ENCODE data around the gene EXOC2. TPM values are rescaled to one million over a fixed set of nuclear protein-coding genes. Genes with fewer than 3 reads are reported as not detected.

Gene EXOC2
- total and polyA plus RNA-seq, 10 of the 15 experiments (the other 5 are each of a cell fraction or from before 2014, with no cell fraction given): 8.7 to 32.8 (median 20.7) TPM

- ChIA-PET RAD21 (ENCODE audit: unreplicated experiment) (no interaction called here), SMC1A (ENCODE audit: uncharacterized antibody, unreplicated experiment) (interaction anchor here (1.1 to 1.9 kb wide), 3 partner anchors 16 to 83 kb away, joined by 3 to 7 read pairs (median 3); no protein-coding TSS in a partner anchor), CTCF (interaction anchor here (1.4 kb wide), 1 partner anchor 379 kb away, joined by 3 read pairs; no protein-coding TSS in a partner anchor), POLR2A (no interaction called here)
- in situ Hi-C loops (cut with MboI) (no loop called here), intact Hi-C loops (cut with micrococcal nuclease; ENCODE audit: unreplicated experiment) (no loop called here)
- H3K4me3 ChIP-seq: no peak overlapping the region
- TF ChIP-seq SIN3A (IDR thresholded peaks at IDR 0.05; ENCODE audit: low read depth, low read length): no peak
- peak; percentile 52 for TF ChIP-seq RUNX3 (IDR thresholded peaks at IDR 0.05; ENCODE audit: low read length)
- no peaks in the 10 kb centered on the region for H3K4me1 ChIP-seq (ENCODE audit: control insufficient read depth, insufficient read depth, low read length)
- no peak for ATAC-seq
- H4K20me1 ChIP-seq (ENCODE audit: control insufficient read depth, insufficient read depth): no peaks in the 10 kb centered on the region
- no peaks in the 10 kb centered on the region for H3K9me3 ChIP-seq (replicated peaks; ENCODE audit: control insufficient read depth, insufficient read depth, low read length)
- H3K79me2 ChIP-seq (ENCODE audit: control insufficient read depth, insufficient read depth, low read length): no peaks in the 10 kb centered on the region
- H3K9ac ChIP-seq (ENCODE audit: control insufficient read depth, insufficient read depth, low read length): no peak overlapping the region
- H3K27me3 ChIP-seq (replicated peaks in 1 of 2; ENCODE audit: control insufficient read depth in 2 of 2, insufficient read depth in 2 of 2, low read length in 1 of 2): no peaks in the 10 kb centered on the region
- no peaks in the 10 kb centered on the region; a peak in 2 of 4 replicates for H3K36me3 ChIP-seq (ENCODE audit: control insufficient read depth in 2 of 2, insufficient read depth in 2 of 2, low read length in 1 of 2)
- no peak overlapping the region for H2AFZ ChIP-seq (ENCODE audit: control insufficient read depth, low read depth, low read length)
- WGBS (ENCODE audit: insufficient coverage, insufficient replicate concordance, low lambda C conversion rate, missing lambda C conversion rate): 41% methylated on average over 6 of the region's 6 CpGs
- no peak for FAIRE-seq
- H3K4me2 ChIP-seq (ENCODE audit: control insufficient read depth, insufficient read depth): no peak overlapping the region
- no peak for DNase-seq (ENCODE audit: low read depth, low spot score)
- no peak overlapping the region for H3K27ac ChIP-seq (ENCODE audit: control insufficient read depth, insufficient read depth)
- BruUV-seq (replicated peaks): no TSS peak
These were observed 123.9 kb downstream of the EXOC2 start for GRCh38 chr6:568954-569523.

DNA sequence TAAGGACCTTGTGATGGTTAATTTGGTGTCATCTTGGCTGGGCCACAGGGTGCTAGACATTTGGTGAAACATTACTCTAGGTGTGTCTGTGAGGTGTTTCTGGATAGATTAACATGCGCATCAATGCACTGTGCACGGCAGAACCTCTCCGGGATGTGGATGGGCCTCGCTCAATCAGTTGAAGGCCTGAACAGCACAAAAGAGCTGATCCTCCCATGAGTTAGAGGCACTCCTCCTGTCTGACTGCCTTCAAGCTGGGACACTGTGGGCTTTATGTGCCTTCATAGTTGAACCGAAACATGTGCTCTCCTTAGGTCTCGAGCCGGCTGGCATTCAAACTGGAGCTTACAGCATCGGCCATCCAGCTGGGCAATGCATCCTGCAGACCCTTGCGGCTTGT, 124.9 kb downstream of the EXOC2 start:
- 88% methylated on average over 9 of the region's 9 CpGs for WGBS (ENCODE audit: insufficient coverage, insufficient replicate concordance, low lambda C conversion rate, missing lambda C conversion rate)
- no peak for TF ChIP-seq YBX1 (IDR thresholded peaks at IDR 0.05)
- TF ChIP-seq NFYB (IDR thresholded peaks at IDR 0.05; ENCODE audit: insufficient read depth, low read depth, low read length): no peak
- TF ChIP-seq NFYA (IDR thresholded peaks at IDR 0.05; ENCODE audit: borderline replicate concordance, low read depth, low read length): no peak
- no peak for TF ChIP-seq POLR2AphosphoS5 (IDR thresholded peaks at IDR 0.05; ENCODE audit: low read length)
- no peak for TF ChIP-seq ZNF274 (IDR thresholded peaks at IDR 0.05; ENCODE audit: insufficient read depth, insufficient read length)
- no peak for TF ChIP-seq RAD51 (IDR thresholded peaks at IDR 0.05)
- TF ChIP-seq RELA (IDR thresholded peaks at IDR 0.05; ENCODE audit: borderline replicate concordance, partially characterized antibody): no peak
- no peak for TF ChIP-seq MXI1 (IDR thresholded peaks at IDR 0.05; ENCODE audit: low read depth, low read length)
- no peak for TF ChIP-seq MEF2B (IDR thresholded peaks at IDR 0.05; ENCODE audit: partially characterized antibody, poor library complexity, severe bottlenecking)
- TF ChIP-seq, protein P1, sequence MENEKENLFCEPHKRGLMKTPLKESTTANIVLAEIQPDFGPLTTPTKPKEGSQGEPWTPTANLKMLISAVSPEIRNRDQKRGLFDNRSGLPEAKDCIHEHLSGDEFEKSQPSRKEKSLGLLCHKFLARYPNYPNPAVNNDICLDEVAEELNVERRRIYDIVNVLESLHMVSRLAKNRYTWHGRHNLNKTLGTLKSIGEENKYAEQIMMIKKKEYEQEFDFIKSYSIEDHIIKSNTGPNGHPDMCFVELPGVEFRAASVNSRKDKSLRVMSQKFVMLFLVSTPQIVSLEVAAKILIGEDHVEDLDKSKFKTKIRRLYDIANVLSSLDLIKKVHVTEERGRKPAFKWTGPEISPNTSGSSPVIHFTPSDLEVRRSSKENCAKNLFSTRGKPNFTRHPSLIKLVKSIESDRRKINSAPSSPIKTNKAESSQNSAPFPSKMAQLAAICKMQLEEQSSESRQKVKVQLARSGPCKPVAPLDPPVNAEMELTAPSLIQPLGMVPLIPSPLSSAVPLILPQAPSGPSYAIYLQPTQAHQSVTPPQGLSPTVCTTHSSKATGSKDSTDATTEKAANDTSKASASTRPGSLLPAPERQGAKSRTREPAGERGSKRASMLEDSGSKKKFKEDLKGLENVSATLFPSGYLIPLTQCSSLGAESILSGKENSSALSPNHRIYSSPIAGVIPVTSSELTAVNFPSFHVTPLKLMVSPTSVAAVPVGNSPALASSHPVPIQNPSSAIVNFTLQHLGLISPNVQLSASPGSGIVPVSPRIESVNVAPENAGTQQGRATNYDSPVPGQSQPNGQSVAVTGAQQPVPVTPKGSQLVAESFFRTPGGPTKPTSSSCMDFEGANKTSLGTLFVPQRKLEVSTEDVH (IDR thresholded peaks at IDR 0.05; ENCODE audit: low read depth, partially characterized antibody): no peak
- no peaks in the 10 kb centered on the region; a peak in 2 of 4 replicates for H3K36me3 ChIP-seq (ENCODE audit: control insufficient read depth in 2 of 2, insufficient read depth in 2 of 2, low read length in 1 of 2)
- no peaks in the 10 kb centered on the region for H4K20me1 ChIP-seq (ENCODE audit: control insufficient read depth, insufficient read depth)
- H3K27ac ChIP-seq (ENCODE audit: control insufficient read depth, insufficient read depth): no peak overlapping the region
- H3K27me3 ChIP-seq (replicated peaks in 1 of 2; ENCODE audit: control insufficient read depth in 2 of 2, insufficient read depth in 2 of 2, low read length in 1 of 2): no peaks in the 10 kb centered on the region
- intact Hi-C loops (cut with micrococcal nuclease; ENCODE audit: unreplicated experiment): no loop called here
- H3K9ac ChIP-seq (ENCODE audit: control insufficient read depth, insufficient read depth, low read length): no peak overlapping the region
- no peak overlapping the region for H2AFZ ChIP-seq (ENCODE audit: control insufficient read depth, low read depth, low read length)
- FAIRE-seq (peak; percentile 72), DNase-seq (ENCODE audit: low read depth, low spot score) (no peak), ATAC-seq (no peak)
- CTCF ChIA-PET: interaction anchor here (1.1 kb wide), 1 partner anchor 25 kb away, joined by 3 read pairs; no protein-coding TSS in a partner anchor
- no peak overlapping the region for H3K4me2 ChIP-seq (ENCODE audit: control insufficient read depth, insufficient read depth)
- RAD21 ChIA-PET (ENCODE audit: unreplicated experiment): no interaction called here
- in situ Hi-C loops (cut with MboI): no loop called here
- H3K79me2 ChIP-seq (ENCODE audit: control insufficient read depth, insufficient read depth, low read length): no peaks in the 10 kb centered on the region
- no peaks in the 10 kb centered on the region for H3K9me3 ChIP-seq (replicated peaks; ENCODE audit: control insufficient read depth, insufficient read depth, low read length)
- H3K4me3 ChIP-seq: no peak overlapping the region
- no peaks in the 10 kb centered on the region for H3K4me1 ChIP-seq (ENCODE audit: control insufficient read depth, insufficient read depth, low read length)
- BruUV-seq (replicated peaks): no TSS peak
- SMC1A ChIA-PET (ENCODE audit: uncharacterized antibody, unreplicated experiment): interaction anchor here (1.3 to 1.9 kb wide), 2 partner anchors 17 to 380 kb away, joined by 3 to 7 read pairs; no protein-coding TSS in a partner anchor
- POLR2A ChIA-PET: no interaction called here
